Posterior cingulate gyrus (tissue), 11 donors: ENCODE measurements around the gene NAPG.

Source experiments
- DNase-seq, 10 donors: peaks; one replicate each; pipeline versions ENCODE4 v3.0.0 to v3.0.0-alpha.2; 2020 to 2021; ENCODE audit warnings: mixed read lengths in 3 of 10
- intact Hi-C: fragments of 100-400 bp; cut with DNase I; formaldehyde crosslinking; loops from one replicate; pipeline ENCODE4 v1.15.1; 2023

Gene NAPG

GRCh38 chr18:10511236-10511635 lies 14.6 kb upstream of the NAPG start:
- no peak for DNase-seq
- intact Hi-C loops: no loop called here

DNA sequence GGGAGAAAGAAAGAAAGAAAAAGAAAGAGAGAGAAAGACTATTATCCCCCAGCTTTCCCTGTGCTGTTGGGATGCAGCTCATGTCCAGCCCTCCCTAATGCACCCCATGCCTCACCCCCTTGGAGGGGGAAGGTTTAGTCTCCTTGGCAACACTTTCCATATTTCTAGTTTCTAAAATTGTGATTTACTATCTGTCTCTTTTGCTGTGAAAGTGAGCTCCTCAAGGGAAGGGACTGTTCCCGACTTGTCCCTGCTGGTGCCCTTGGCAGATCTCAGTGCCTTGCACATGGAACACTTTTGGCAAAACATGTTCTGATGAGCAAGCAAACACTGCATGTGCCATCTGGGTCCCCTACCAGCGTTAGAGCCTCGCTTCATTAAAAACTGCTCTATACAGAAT lies 11.7 kb upstream of the NAPG start:
- DNase-seq: peak in 2 of 10 donors; percentile 27 to 85

DNA sequence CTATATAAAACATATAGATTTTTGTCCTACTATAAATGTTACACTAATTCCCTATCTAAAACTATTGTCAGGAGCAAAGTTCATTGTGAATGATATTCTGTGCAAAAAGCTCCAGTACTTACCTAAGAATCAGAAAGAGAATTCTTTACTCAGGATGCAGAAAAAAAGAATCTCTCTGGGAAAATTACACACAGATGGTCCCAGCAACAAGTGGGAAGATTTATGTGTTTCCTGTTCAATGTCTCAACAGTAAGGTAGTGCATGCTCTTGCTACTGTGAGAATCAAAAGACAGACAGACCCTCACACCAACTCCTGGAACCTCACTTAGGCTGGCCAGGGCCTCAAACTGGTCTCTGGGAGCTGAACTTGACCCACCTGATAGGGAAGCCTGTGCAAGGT lies 11.2 kb upstream of the NAPG start:
- intact Hi-C loops: no loop called here
- no peak for DNase-seq

More for the DNA sequence above, 11.7 kb upstream of the NAPG start:
- intact Hi-C loops: no loop called here

DNA sequence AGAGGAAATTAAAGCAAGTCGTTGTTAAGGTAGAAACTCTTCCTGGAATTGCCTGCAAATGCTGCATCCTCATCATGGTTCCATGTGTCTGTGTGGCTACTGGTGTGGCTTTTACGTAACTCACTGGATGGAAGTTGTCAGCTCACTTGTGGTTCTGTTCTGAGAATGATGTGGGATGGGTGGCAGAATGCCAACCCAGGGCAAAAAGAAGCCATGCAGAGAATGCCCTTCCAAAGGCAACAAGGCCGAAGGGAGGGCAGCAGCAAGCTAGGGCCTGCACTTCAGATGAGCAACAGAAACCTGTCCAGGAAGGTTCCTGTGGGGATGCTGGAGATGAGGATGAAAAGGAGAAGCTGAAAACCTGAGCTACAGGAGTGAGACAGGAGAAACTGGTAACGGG lies 10.4 kb upstream of the NAPG start:
- intact Hi-C loops: loop anchor here (5.0 kb wide), 1 partner anchor 73 kb away; no protein-coding TSS in a partner anchor
- peak in 1 of 10 donors; percentile 23 for DNase-seq

DNA sequence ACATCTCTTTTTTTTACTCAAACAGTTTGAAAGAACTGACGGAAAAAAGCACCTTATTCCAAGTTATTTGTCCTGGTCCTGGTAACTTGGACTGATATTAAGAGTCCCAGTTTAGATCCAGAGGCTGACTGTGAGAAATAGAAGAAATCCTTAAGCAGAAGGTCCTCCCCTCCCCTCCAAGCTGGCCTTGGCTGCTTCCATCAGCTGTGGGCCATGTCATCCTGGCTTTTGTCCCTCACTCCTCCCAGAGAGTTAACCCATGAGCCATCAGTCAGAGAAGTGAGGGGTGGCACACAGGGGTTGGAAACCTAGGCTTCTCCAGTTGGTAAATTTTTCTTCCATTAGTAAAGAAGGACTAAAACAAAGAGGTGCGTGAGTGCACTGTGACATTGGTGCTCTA lies 9.7 kb upstream of the NAPG start:
- intact Hi-C loops: loop anchor here (5.0 kb wide), 1 partner anchor 74 kb away; no protein-coding TSS in a partner anchor
- DNase-seq: no peak

GRCh38 chr18:10518595-10519255 lies 7.1 kb upstream of the NAPG start:
- intact Hi-C loops: loop anchor here (2.0 to 5.0 kb wide), 2 partner anchors 76 to 118 kb away; no protein-coding TSS in a partner anchor

DNA sequence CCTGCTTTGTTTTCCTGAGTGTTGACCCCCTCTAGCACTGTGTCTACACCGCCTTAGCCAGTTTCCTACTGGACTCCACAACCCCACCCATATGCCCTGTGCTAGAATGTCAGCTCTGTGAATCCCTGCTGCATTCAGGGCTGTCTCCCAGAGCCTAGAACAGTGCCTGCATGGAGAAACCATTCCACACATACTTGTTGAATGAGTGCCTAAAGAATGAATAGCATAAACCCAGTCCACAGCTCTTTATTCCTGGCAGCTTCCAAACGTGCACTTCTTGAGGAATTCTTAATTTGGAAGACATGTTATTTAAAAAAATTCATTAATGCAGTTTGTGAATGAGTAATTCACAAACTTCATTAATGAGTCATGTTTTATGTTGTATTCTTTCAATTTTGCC lies 6.5 kb upstream of the NAPG start:
- intact Hi-C loops: loop anchor here (2.0 to 5.0 kb wide), 2 partner anchors 77 to 119 kb away; no protein-coding TSS in a partner anchor
- no peak for DNase-seq

More at GRCh38 chr18:10518595-10519255, 7.1 kb upstream of the NAPG start:
- DNase-seq: peak in 9 of 10 donors; percentile 42 to 96 (median 71)

- intact Hi-C loops: loop anchor here (1.0 to 5.0 kb wide), 3 partner anchors 78 to 549 kb away; no protein-coding TSS in a partner anchor
- DNase-seq: peak; percentile 62 to 97 (median 83)
These were observed 5.6 kb upstream of the NAPG start for GRCh38 chr18:10519999-10520935.

DNA sequence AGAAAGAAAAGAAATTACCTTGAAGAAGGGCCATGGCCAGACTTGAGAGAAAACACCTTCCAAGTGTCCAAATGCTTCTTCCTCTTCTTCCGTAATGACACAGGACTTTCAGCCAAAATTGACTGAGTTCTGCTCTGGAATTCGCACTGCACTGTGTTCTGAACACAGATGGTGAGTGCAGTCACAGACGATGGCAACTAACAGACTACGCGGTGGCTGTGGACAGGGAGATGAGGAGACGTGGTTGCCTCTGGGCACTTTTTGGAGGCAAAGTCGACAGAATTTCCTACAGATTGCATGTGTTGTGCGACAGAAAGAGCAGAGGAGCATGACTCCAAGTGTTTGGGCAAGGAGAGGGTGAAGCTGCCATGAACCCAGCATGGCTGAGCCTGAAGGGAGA lies 4.3 kb upstream of the NAPG start:
- peak in 2 of 10 donors; percentile 18 to 80 for DNase-seq
- intact Hi-C loops: no loop called here

GRCh38 chr18:10522574-10522973 lies 3.3 kb upstream of the NAPG start:
- intact Hi-C loops: no loop called here
- DNase-seq: no peak

DNA sequence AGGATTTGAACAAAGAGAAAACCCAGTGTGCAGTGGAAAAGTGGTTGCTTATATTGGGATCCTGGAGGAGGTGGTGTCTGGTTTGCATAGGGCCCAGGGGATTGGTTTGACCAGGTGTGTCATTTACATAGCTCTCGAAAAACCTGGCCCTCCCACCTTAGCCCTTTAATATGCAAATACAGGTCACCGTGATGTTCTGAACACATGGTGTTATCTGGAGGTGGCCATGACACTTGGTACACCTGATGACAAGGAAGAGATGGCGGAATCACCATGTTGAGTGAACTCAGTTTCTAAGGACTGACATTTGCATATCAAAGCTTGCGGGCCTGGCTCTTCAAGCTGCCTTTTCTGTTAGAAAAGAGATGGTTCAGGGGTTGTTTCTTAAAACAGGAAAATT lies 2.3 kb upstream of the NAPG start:
- no peak for DNase-seq
- intact Hi-C loops: no loop called here

GRCh38 chr18:10524507-10525370 lies 1.1 kb upstream of the NAPG start:
- intact Hi-C loops: no loop called here
- no peak for DNase-seq

- intact Hi-C loops: no loop called here
- no peak for DNase-seq
These were observed 496 bp upstream of the NAPG start for GRCh38 chr18:10525371-10525691.

- DNase-seq: no peak
- intact Hi-C loops: no loop called here
These were observed 728 bp downstream of the NAPG start for GRCh38 chr18:10526561-10526949.

DNA sequence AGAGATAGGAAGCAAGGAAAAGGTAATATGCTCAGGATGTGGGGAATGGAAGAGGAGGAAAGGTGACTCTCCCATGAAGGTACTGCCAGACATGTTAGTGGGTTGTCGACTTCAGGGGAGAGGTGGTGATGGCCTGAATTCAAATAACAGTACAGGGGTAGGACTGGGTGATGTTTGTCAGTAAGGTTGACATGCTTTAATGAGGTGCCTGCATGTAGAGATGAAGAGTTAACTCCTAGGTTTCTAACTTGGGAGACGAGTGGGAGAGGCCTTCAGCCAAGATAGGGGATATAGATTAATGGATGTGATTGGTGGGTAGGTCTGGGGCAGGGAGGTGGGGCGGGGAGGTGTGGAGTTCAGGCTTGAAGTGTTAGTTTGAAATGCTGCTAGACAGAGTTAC lies 2.6 kb downstream of the NAPG start:
- DNase-seq: no peak
- intact Hi-C loops: no loop called here

- intact Hi-C loops: no loop called here
These were observed 4.2 kb downstream of the NAPG start for GRCh38 chr18:10530002-10530401.

GRCh38 chr18:10530852-10531251 lies 5.0 kb downstream of the NAPG start:
- intact Hi-C loops: no loop called here
- no peak for DNase-seq

More at GRCh38 chr18:10530002-10530401, 4.2 kb downstream of the NAPG start:
- DNase-seq: no peak

GRCh38 chr18:10533111-10533510 lies 7.3 kb downstream of the NAPG start:
- DNase-seq: no peak
- intact Hi-C loops: no loop called here

- intact Hi-C loops: no loop called here
- DNase-seq: no peak
These were observed 10.5 kb downstream of the NAPG start for GRCh38 chr18:10536280-10536679.

GRCh38 chr18:10537765-10538164 lies 11.9 kb downstream of the NAPG start:
- DNase-seq: no peak
- intact Hi-C loops: no loop called here
